HepG2 (cell line): Measurements from ENCODE around the gene CORO7. TPM values are rescaled to one million over a fixed set of nuclear protein-coding genes. Genes with fewer than 3 reads are reported as not detected.

Source experiments
- DNMT1 ChIP-seq: sonication (generic); formaldehyde crosslinking; IDR thresholded peaks from 2 replicates; pipeline ENCODE4 v1.5.1; 2020; ENCODE audit warnings: mild to moderate bottlenecking, missing genetic modification reagents
- FOSL2 ChIP-seq: sonication (generic); formaldehyde crosslinking; IDR thresholded peaks from 2 replicates; pipeline ENCODE4 v1.4.0; 2020; ENCODE audit warnings: missing genetic modification reagents
- GZF1 ChIP-seq: sonication (generic); formaldehyde crosslinking; IDR thresholded peaks from 2 replicates; pipeline ENCODE4 v1.5.1; 2020; ENCODE audit warnings: mild to moderate bottlenecking, missing genetic modification reagents
- JUN ChIP-seq: sonication (generic); formaldehyde crosslinking; IDR thresholded peaks from 2 replicates; pipeline ENCODE4 v1.4.0; 2020; ENCODE audit warnings: mild to moderate bottlenecking, missing genetic modification reagents
- NR2C2 ChIP-seq: sonication (generic); formaldehyde crosslinking; IDR thresholded peaks from 2 replicates; pipeline ENCODE4 v1.4.0; 2020; ENCODE audit warnings: missing genetic modification reagents, mild to moderate bottlenecking, moderate library complexity, borderline replicate concordance
- SCMH1 ChIP-seq: sonication (generic); formaldehyde crosslinking; IDR thresholded peaks from 2 replicates; pipeline ENCODE4 v1.9.0; 2021; ENCODE audit warnings: missing genetic modification reagents, mild to moderate bottlenecking, borderline replicate concordance
- SMAD1 ChIP-seq: sonication (generic); formaldehyde crosslinking; IDR thresholded peaks from 2 replicates; pipeline ENCODE4 v1.4.0; 2020; ENCODE audit warnings: missing genetic modification reagents, low read depth, mild to moderate bottlenecking, borderline replicate concordance
- SNAI1 ChIP-seq: sonication (generic); formaldehyde crosslinking; IDR thresholded peaks from 2 replicates; pipeline ENCODE4 v1.5.0; 2020; ENCODE audit warnings: mild to moderate bottlenecking, missing genetic modification reagents, borderline replicate concordance
- SP140L ChIP-seq: sonication (generic); formaldehyde crosslinking; IDR thresholded peaks from 2 replicates; pipeline ENCODE4 v1.4.0; 2020; ENCODE audit warnings: missing genetic modification reagents, borderline replicate concordance
- TBL1XR1 ChIP-seq: fragments of 150-350 bp; IDR thresholded peaks from 2 replicates; pipeline ENCODE4 v1.6.1; 2014; ENCODE audit warnings: borderline replicate concordance, low read length; ENCODE audit not compliant: partially characterized antibody
- ZEB1 ChIP-seq: IDR thresholded peaks from 2 replicates; pipeline ENCODE4 v1.6.1; 2012; ENCODE audit warnings: mild to moderate bottlenecking, low read depth, inconsistent platforms; ENCODE audit not compliant: insufficient replicate concordance
- ZNF234 ChIP-seq: sonication (generic); formaldehyde crosslinking; conservative IDR thresholded peaks from 2 replicates; pipeline ENCODE4 v1.5.1; 2020; ENCODE audit warnings: mild to moderate bottlenecking, missing genetic modification reagents
- ZNF34 ChIP-seq: sonication (generic); formaldehyde crosslinking; IDR thresholded peaks from 2 replicates; pipeline ENCODE4 v1.4.0; 2020; ENCODE audit warnings: mild to moderate bottlenecking, missing genetic modification reagents, borderline replicate concordance
- ZNF552 ChIP-seq: sonication (generic); formaldehyde crosslinking; IDR thresholded peaks from 2 replicates; pipeline ENCODE4 v1.9.0; 2022; ENCODE audit warnings: missing genetic modification reagents, mild to moderate bottlenecking, borderline replicate concordance
- polyA plus RNA-seq, 8 experiments: library from polyadenylated mRNA; depleted of rRNA in 3 of 8; stranded (reverse) in 7 of 8; unstranded in 1 of 8; fragments of >200 nt; fragmentation: Illumina TruSeq in 4 of 8; extraction: Trizol in 4 of 8; gene quantifications; 2 replicates each; pipeline versions ENCODE4 v1.2.1 to v1.2.3, GENCODE V29; 2011 to 2016; ENCODE audit warnings: low read depth in 4 of 8, missing spikeins in 1 of 8, mixed read lengths in 1 of 8; ENCODE audit not compliant: insufficient read depth in 1 of 8
- total RNA-seq, 5 experiments: library from RNA; depleted of rRNA; stranded (reverse); fragments of >200 nt; fragmentation: Illumina TruSeq; extraction: Trizol; gene quantifications; 2 replicates each; pipeline ENCODE4 v1.2.3, GENCODE V29; 2016; ENCODE audit warnings: low read depth in 1 of 5
- TF ChIP-seq, protein P1 (sequence below): sonication (generic); formaldehyde crosslinking; IDR thresholded peaks from 2 replicates; pipeline ENCODE4; 2020; ENCODE audit warnings: missing genetic modification reagents, mild to moderate bottlenecking, borderline replicate concordance
- TF ChIP-seq, protein P2 (sequence below): sonication (generic); formaldehyde crosslinking; IDR thresholded peaks from 2 replicates; pipeline ENCODE4 v1.4.0; 2020; ENCODE audit warnings: mild to moderate bottlenecking, low read depth, missing genetic modification reagents
- TF ChIP-seq, protein P3 (sequence below): IDR thresholded peaks from 2 replicates; pipeline ENCODE4 v1.6.1; 2016; ENCODE audit warnings: missing genetic modification reagents, missing compliant biosample characterization
- TF ChIP-seq, protein P4 (sequence below): sonication (generic); formaldehyde crosslinking; conservative IDR thresholded peaks from 2 replicates; pipeline ENCODE4 v1.5.0; 2020; ENCODE audit warnings: missing genetic modification reagents
- TF ChIP-seq, protein P5 (sequence below): sonication (generic); formaldehyde crosslinking; IDR thresholded peaks from 2 replicates; pipeline ENCODE4 v1.8.1; 2023; ENCODE audit warnings: mild to moderate bottlenecking, inconsistent platforms, moderate library complexity, missing genetic modification reagents, borderline replicate concordance

Gene CORO7
- total and polyA plus RNA-seq, 2 of the 13 experiments (the other 11 are each of a cell fraction or from before 2014, with no cell fraction given): 9.9 to 14.3 TPM

DNA sequence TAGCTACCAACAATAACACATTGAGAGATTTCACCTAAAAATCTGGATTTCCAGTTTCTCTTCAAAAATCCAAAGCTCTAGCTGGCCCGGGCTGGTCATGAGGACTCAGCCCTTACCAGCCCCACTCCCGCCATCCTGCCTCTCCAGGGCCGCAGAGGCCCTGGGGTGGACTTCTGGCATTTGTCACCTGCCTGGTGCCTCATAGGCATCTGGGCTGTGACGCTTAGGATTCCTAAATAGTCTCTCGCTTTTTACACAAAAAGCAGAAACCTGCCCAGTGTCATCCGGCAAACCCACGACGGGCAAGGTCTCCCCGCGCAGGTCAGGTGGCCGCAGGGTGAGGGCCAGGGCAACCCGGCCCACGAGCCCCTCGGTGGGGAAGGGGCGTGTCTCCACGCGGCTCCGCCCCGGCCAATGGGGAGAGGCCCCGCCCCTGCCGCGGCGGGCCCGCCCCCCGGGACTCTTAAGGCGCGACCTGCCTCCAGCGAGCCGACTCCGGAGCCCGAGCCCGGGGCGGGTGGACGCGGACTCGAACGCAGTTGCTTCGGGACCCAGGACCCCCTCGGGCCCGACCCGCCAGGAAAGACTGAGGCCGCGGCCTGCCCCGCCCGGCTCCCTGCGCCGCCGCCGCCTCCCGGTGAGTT lies 44.9 kb downstream of the CORO7 start, which contains the start of gene VASN (continued):
- TF ChIP-seq, protein P1, sequence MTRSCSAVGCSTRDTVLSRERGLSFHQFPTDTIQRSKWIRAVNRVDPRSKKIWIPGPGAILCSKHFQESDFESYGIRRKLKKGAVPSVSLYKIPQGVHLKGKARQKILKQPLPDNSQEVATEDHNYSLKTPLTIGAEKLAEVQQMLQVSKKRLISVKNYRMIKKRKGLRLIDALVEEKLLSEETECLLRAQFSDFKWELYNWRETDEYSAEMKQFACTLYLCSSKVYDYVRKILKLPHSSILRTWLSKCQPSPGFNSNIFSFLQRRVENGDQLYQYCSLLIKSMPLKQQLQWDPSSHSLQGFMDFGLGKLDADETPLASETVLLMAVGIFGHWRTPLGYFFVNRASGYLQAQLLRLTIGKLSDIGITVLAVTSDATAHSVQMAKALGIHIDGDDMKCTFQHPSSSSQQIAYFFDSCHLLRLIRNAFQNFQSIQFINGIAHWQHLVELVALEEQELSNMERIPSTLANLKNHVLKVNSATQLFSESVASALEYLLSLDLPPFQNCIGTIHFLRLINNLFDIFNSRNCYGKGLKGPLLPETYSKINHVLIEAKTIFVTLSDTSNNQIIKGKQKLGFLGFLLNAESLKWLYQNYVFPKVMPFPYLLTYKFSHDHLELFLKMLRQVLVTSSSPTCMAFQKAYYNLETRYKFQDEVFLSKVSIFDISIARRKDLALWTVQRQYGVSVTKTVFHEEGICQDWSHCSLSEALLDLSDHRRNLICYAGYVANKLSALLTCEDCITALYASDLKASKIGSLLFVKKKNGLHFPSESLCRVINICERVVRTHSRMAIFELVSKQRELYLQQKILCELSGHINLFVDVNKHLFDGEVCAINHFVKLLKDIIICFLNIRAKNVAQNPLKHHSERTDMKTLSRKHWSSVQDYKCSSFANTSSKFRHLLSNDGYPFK (CRISPR knock-in tag): no peak
- TF ChIP-seq GZF1 (CRISPR knock-in tag): no peak
- TF ChIP-seq, protein P2, sequence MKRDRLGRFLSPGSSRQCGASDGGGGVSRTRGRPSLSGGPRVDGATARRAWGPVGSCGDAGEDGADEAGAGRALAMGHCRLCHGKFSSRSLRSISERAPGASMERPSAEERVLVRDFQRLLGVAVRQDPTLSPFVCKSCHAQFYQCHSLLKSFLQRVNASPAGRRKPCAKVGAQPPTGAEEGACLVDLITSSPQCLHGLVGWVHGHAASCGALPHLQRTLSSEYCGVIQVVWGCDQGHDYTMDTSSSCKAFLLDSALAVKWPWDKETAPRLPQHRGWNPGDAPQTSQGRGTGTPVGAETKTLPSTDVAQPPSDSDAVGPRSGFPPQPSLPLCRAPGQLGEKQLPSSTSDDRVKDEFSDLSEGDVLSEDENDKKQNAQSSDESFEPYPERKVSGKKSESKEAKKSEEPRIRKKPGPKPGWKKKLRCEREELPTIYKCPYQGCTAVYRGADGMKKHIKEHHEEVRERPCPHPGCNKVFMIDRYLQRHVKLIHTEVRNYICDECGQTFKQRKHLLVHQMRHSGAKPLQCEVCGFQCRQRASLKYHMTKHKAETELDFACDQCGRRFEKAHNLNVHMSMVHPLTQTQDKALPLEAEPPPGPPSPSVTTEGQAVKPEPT (CRISPR knock-in tag): no peak
- TF ChIP-seq NR2C2 (CRISPR knock-in tag): no peak
- TF ChIP-seq ZNF234 (CRISPR knock-in tag): no peak
- TF ChIP-seq TBL1XR1: no peak
- TF ChIP-seq, protein P3, sequence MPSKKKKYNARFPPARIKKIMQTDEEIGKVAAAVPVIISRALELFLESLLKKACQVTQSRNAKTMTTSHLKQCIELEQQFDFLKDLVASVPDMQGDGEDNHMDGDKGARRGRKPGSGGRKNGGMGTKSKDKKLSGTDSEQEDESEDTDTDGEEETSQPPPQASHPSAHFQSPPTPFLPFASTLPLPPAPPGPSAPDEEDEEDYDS (CRISPR knock-in tag): peak; percentile 98
- TF ChIP-seq, protein P4, sequence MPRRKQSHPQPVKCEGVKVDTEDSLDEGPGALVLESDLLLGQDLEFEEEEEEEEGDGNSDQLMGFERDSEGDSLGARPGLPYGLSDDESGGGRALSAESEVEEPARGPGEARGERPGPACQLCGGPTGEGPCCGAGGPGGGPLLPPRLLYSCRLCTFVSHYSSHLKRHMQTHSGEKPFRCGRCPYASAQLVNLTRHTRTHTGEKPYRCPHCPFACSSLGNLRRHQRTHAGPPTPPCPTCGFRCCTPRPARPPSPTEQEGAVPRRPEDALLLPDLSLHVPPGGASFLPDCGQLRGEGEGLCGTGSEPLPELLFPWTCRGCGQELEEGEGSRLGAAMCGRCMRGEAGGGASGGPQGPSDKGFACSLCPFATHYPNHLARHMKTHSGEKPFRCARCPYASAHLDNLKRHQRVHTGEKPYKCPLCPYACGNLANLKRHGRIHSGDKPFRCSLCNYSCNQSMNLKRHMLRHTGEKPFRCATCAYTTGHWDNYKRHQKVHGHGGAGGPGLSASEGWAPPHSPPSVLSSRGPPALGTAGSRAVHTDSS (CRISPR knock-in tag): no peak
- no peak for TF ChIP-seq SMAD1 (CRISPR knock-in tag)
- no peak for TF ChIP-seq ZNF34
- TF ChIP-seq ZNF552: no peak
- TF ChIP-seq DNMT1 (CRISPR knock-in tag): 0 out of 2 replicates have a peak, but pooled peaks have one; percentile 49
- no peak for TF ChIP-seq SP140L (CRISPR knock-in tag)
- TF ChIP-seq ZEB1: no peak
- TF ChIP-seq FOSL2 (CRISPR knock-in tag): no peak; the same call in 1 of the 2 replicates
- TF ChIP-seq JUN: no peak; the same call in 1 of the 2 replicates
- no peak for TF ChIP-seq SNAI1 (CRISPR knock-in tag)
- TF ChIP-seq SCMH1 (CRISPR knock-in tag): no peak
- TF ChIP-seq, protein P5, sequence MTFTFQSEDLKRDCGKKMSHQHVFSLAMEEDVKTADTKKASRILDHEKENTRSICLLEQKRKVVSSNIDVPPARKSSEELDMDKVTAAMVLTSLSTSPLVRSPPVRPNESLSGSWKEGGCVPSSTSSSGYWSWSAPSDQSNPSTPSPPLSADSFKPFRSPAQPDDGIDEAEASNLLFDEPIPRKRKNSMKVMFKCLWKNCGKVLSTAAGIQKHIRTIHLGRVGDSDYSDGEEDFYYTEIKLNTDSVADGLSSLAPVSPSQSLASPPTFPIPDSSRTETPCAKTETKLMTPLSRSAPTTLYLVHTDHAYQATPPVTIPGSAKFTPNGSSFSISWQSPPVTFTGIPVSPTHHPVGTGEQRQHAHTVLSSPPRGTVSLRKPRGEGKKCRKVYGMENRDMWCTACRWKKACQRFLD: 0 out of 2 replicates have a peak, but pooled peaks have one; percentile 57
